ENCODE data around the gene CABLES2. TPM values are rescaled to one million over a fixed set of nuclear protein-coding genes. Genes with fewer than 3 reads are reported as not detected.

The CABLES2 gene
- total and polyA plus RNA-seq, 4 donors = 1.8 to 4.2 (median 2.5) TPM

DNA sequence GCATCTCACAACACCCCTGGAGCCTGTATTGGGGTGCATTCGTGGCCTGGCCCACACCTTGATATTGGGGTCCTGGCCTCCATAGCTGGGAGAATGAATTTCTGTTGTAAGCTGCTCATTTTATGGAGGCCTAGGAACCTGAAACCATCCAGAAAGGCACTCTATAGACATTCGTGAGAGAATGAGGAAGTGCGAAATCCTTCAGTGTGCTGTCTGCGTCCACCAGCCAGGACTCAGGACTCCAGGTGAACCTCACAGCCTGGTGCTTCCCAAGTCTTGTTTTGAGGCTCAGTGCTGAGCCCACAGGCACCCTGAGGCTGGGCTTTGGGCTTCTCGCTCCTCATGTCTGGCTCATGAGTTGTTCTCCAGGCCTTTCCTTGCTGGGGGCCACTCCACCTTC lies 32.1 kb upstream of the CABLES2 start:
- intact Hi-C loops (cut with DNase I) = no loop called here
- no peak for DNase-seq
- H3K9me3 ChIP-seq (ENCODE audit: control insufficient read depth, low read length) = no peaks in the 10 kb centered on the region
- no peak overlapping the region for H3K27ac ChIP-seq (ENCODE audit: low read depth in 1 of 2, low read length in 2 of 2)
- H3K27me3 ChIP-seq (ENCODE audit: control insufficient read depth in 1 of 2, insufficient read depth in 2 of 2, low read length in 1 of 2) = no peaks in the 10 kb centered on the region
- no peaks in the 10 kb centered on the region for H3K4me1 ChIP-seq (ENCODE audit: control insufficient read depth in 1 of 2, insufficient read depth in 2 of 2, low read length in 2 of 2)
- 82 to 93% methylated on average over 5 of the region's 5 CpGs for WGBS, 2 donors
- ATAC-seq (ENCODE audit: low FRiP score) = no peak
- H3K4me3 ChIP-seq (ENCODE audit: low read length in 2 of 2) = no peak overlapping the region
- H3K36me3 ChIP-seq (ENCODE audit: control insufficient read depth in 1 of 2, insufficient read depth in 2 of 2, low read length in 1 of 2) = no peaks in the 10 kb centered on the region

DNA sequence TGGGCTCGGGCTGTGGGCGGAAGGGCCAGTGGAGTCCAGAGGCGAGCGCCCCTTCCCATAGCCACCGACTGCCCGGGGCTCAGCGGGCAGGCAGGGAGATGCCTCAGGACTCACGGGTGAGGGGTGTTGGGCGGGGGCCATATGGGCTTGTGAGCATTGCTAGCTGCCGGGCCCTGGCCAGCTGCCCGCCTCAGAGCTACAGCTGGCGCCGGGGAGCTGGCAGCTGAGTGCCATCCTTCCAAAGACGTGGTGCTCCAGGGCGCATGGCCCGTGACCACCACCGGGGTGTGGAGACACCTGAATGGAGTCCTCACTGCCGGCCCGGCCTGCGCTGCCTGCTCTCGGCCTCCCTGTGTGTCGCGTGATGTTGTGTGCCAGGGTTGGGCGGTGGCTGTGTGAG lies 30.8 kb upstream of the CABLES2 start:
- H3K27me3 ChIP-seq (ENCODE audit: control insufficient read depth in 1 of 2, insufficient read depth in 2 of 2, low read length in 1 of 2) = no peaks in the 10 kb centered on the region
- DNase-seq = no peak
- no peak for ATAC-seq (ENCODE audit: low FRiP score)

DNA sequence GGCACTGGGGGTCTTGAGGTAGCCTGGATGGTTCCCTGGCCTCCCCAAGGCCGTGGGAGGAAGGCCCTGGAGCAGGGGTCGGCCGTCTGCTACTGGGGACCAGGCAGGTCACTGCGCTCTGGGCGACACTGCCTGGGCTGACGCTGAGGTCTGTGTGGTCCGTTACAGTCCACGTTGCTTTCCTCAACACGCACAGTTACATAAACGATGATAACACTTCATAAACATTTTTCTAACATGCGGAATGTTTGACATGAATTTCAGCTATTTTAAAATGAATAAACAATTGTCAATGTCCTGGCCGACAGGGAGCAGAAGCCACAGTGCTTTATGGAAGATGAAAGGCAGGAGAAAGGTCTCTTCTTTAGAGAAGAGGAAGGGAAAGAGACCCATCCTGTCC lies 30.4 kb upstream of the CABLES2 start:
- H3K4me3 ChIP-seq (ENCODE audit: low read length in 2 of 2) = no peak overlapping the region
- DNase-seq (no peak), ATAC-seq (ENCODE audit: low FRiP score) (no peak)
- intact Hi-C loops (cut with DNase I) = no loop called here
- no peaks in the 10 kb centered on the region for H3K9me3 ChIP-seq (ENCODE audit: control insufficient read depth, low read length)
- no peak overlapping the region for H3K27ac ChIP-seq (ENCODE audit: low read depth in 1 of 2, low read length in 2 of 2)
- no peaks in the 10 kb centered on the region for H3K4me1 ChIP-seq (ENCODE audit: control insufficient read depth in 1 of 2, insufficient read depth in 2 of 2, low read length in 2 of 2)
- WGBS, 2 donors = 31 to 41% methylated on average over 12 of the region's 12 CpGs
- H3K36me3 ChIP-seq (ENCODE audit: control insufficient read depth in 1 of 2, insufficient read depth in 2 of 2, low read length in 1 of 2) = no peaks in the 10 kb centered on the region
- no peaks in the 10 kb centered on the region for H3K27me3 ChIP-seq (ENCODE audit: control insufficient read depth in 1 of 2, insufficient read depth in 2 of 2, low read length in 1 of 2)

More for the DNA sequence above, 30.8 kb upstream of the CABLES2 start:
- 13 to 22% methylated on average over 21 to 24 of the region's 24 CpGs for WGBS, 2 donors
- Histone ChIP-seq H3K36me3 (ENCODE audit: control insufficient read depth in 1 of 2, insufficient read depth in 2 of 2, low read length in 1 of 2) (no peaks in the 10 kb centered on the region), H3K4me1 (ENCODE audit: control insufficient read depth in 1 of 2, insufficient read depth in 2 of 2, low read length in 2 of 2) (no peaks in the 10 kb centered on the region), H3K27ac (ENCODE audit: low read depth in 1 of 2, low read length in 2 of 2) (no peak overlapping the region), H3K4me3 (ENCODE audit: low read length in 2 of 2) (no peak overlapping the region), H3K9me3 (ENCODE audit: control insufficient read depth, low read length) (no peaks in the 10 kb centered on the region)
- intact Hi-C loops (cut with DNase I) = no loop called here

DNA sequence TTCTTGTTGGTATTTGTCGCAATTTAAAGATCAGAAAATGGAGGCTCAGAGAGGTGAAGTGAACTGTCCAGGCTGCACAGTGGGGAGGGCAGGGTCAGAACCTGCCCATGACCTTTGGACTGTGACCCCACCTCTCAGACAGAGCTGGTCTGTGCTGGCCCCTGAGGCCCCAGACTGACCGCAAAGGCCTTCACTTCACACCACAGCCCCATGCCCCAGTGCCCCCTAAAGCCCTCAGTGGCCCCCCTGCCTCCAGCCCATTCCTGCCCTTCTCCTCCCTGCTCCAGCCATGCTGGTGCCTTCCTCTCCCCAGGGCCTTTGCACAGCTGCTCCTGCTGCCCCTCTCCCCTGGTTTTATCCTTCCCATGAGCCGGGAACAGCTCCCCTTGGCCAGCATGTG lies 29.6 kb upstream of the CABLES2 start:
- Histone ChIP-seq H3K4me3 (ENCODE audit: low read length in 2 of 2) (no peak overlapping the region), H3K27me3 (ENCODE audit: control insufficient read depth in 1 of 2, insufficient read depth in 2 of 2, low read length in 1 of 2) (no peaks in the 10 kb centered on the region), H3K36me3 (ENCODE audit: control insufficient read depth in 1 of 2, insufficient read depth in 2 of 2, low read length in 1 of 2) (no peaks in the 10 kb centered on the region), H3K9me3 (ENCODE audit: control insufficient read depth, low read length) (no peaks in the 10 kb centered on the region), H3K4me1 (ENCODE audit: control insufficient read depth in 1 of 2, insufficient read depth in 2 of 2, low read length in 2 of 2) (no peaks in the 10 kb centered on the region), H3K27ac (ENCODE audit: low read depth in 1 of 2, low read length in 2 of 2) (no peak overlapping the region)
- intact Hi-C loops (cut with DNase I) = no loop called here
- 96 to 100% methylated on average over 3 of the region's 3 CpGs for WGBS, 2 donors
- DNase-seq (no peak), ATAC-seq (ENCODE audit: low FRiP score) (no peak)

DNA sequence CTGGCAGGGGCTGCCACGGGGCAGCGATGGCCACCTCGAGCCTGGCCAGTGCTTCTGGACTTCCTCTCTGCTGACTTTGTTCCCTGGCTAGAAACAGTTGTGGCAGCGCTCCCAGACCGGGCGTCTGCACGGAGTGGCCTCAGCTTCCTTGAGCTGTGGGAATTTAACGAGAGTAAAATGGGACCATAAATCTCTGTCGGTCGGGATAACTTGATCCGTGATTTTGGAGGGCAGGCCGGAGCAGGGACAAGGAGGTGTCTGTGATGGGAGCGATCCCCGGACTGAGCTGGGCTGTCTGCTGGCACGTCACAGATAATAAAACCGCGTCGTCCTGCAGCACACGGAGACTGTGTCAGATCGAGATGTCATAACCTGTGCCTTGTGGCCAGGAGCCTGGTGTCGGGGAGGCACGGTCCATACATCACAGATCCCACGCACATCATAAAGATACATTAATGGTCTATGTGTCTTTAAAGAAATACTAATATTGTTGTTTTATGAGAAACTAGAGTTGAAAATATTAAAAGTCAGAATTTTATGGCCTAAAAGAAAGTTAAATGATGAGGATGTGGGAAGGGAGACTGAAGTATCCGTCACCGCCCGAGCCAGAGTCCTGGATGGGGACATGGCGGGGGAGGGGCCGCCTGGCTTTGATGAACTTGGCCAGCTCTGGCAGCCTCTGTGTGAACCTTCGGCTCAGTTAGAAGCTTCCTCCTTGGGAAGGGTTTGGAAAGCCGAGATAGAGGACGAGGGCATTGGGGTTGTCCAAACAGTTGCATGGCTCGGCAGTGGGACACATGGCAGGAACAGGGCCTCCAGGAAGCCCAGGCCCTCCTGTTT lies 26.8 kb upstream of the CABLES2 start:
- ATAC-seq (ENCODE audit: low FRiP score) (peak; percentile 61), DNase-seq (peak in 1 of 2 donors; percentile 70)
- Histone ChIP-seq H3K9me3 (ENCODE audit: control insufficient read depth, low read length) (no peaks in the 10 kb centered on the region), H3K4me3 (ENCODE audit: low read length in 2 of 2) (no peak overlapping the region), H3K36me3 (ENCODE audit: control insufficient read depth in 1 of 2, insufficient read depth in 2 of 2, low read length in 1 of 2) (no peaks in the 10 kb centered on the region), H3K27me3 (ENCODE audit: control insufficient read depth in 1 of 2, insufficient read depth in 2 of 2, low read length in 1 of 2) (no peaks in the 10 kb centered on the region), H3K4me1 (ENCODE audit: control insufficient read depth in 1 of 2, insufficient read depth in 2 of 2, low read length in 2 of 2) (no peaks in the 10 kb centered on the region), H3K27ac (ENCODE audit: low read depth in 1 of 2, low read length in 2 of 2) (no peak overlapping the region)
- whole genome bisulfite sequencing, 2 donors = 3 to 4% methylated on average over 32 of the region's 32 CpGs
- intact Hi-C loops (cut with DNase I) = no loop called here

DNA sequence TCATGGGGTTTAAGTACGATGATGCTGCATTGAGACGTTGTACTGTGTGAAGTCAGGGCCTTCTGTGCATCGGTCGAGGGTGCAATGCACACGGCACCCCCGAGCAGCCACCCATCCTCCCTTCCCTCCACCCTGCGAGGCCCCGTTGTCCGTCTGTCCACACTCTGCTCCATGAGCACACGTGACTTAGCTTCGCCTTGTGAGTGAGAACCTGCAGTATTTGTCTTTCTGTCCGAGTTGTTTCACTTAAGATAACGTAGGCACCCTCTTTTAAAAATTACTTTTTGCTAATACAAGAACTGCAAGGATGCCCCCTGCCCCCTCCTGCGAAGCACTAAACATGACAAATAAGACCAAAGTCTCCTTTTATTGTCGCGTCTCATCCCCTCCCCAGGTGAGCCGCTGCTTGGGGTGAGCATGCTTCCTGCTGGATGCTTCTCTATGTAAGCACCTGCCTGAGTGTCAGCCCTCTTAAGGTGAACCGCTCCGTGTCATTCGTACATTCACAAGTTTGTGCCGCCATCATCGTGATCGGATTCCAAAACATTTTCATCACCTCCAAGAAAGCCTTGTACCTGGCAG lies 23.9 kb upstream of the CABLES2 start:
- Histone ChIP-seq H3K27ac (ENCODE audit: low read depth in 1 of 2, low read length in 2 of 2) (no peak overlapping the region), H3K36me3 (ENCODE audit: control insufficient read depth in 1 of 2, insufficient read depth in 2 of 2, low read length in 1 of 2) (no peaks in the 10 kb centered on the region), H3K27me3 (ENCODE audit: control insufficient read depth in 1 of 2, insufficient read depth in 2 of 2, low read length in 1 of 2) (no peaks in the 10 kb centered on the region), H3K4me1 (ENCODE audit: control insufficient read depth in 1 of 2, insufficient read depth in 2 of 2, low read length in 2 of 2) (no peaks in the 10 kb centered on the region), H3K4me3 (ENCODE audit: low read length in 2 of 2) (no peak overlapping the region), H3K9me3 (ENCODE audit: control insufficient read depth, low read length) (no peaks in the 10 kb centered on the region)
- ATAC-seq (ENCODE audit: low FRiP score) (no peak), DNase-seq (no peak)
- intact Hi-C loops (cut with DNase I) = no loop called here
- 86 to 90% methylated on average over 23 of the region's 23 CpGs for WGBS, 2 donors

DNA sequence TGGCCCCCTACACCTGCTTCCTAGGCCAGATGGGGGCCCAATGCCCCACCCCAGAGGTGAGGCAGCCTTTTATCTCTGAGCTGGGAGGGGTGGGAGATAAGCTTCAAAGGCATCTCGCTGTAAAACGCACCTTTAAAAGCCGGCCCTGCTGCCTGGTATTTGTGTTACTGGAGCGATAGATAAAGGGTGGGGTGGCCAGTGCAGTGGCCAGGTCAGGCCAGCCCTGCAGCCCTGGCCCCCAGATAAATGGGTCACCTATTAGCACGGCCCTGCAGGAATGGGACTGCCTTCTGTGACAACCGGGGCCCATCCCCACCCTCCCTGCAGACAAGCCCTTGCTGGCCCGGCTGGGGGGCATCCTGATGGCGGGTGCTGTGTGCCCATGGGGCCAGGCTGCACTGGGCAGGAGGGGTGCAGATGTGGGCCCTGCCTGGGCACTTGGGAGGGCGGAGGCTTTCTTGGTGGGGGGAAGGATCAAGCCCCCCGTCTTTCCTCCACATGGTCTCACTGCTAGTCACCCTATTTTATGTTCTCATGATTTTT lies 23.3 kb upstream of the CABLES2 start:
- Histone ChIP-seq H3K9me3 (ENCODE audit: control insufficient read depth, low read length) (no peaks in the 10 kb centered on the region), H3K4me1 (ENCODE audit: control insufficient read depth in 1 of 2, insufficient read depth in 2 of 2, low read length in 2 of 2) (no peaks in the 10 kb centered on the region), H3K27me3 (ENCODE audit: control insufficient read depth in 1 of 2, insufficient read depth in 2 of 2, low read length in 1 of 2) (no peaks in the 10 kb centered on the region), H3K27ac (ENCODE audit: low read depth in 1 of 2, low read length in 2 of 2) (no peak overlapping the region), H3K4me3 (ENCODE audit: low read length in 2 of 2) (no peak overlapping the region), H3K36me3 (ENCODE audit: control insufficient read depth in 1 of 2, insufficient read depth in 2 of 2, low read length in 1 of 2) (no peaks in the 10 kb centered on the region)
- intact Hi-C loops (cut with DNase I) = no loop called here
- no peak for ATAC-seq (ENCODE audit: low FRiP score)
- no peak for DNase-seq
- 87 to 88% methylated on average over 10 of the region's 10 CpGs for WGBS, 2 donors

DNA sequence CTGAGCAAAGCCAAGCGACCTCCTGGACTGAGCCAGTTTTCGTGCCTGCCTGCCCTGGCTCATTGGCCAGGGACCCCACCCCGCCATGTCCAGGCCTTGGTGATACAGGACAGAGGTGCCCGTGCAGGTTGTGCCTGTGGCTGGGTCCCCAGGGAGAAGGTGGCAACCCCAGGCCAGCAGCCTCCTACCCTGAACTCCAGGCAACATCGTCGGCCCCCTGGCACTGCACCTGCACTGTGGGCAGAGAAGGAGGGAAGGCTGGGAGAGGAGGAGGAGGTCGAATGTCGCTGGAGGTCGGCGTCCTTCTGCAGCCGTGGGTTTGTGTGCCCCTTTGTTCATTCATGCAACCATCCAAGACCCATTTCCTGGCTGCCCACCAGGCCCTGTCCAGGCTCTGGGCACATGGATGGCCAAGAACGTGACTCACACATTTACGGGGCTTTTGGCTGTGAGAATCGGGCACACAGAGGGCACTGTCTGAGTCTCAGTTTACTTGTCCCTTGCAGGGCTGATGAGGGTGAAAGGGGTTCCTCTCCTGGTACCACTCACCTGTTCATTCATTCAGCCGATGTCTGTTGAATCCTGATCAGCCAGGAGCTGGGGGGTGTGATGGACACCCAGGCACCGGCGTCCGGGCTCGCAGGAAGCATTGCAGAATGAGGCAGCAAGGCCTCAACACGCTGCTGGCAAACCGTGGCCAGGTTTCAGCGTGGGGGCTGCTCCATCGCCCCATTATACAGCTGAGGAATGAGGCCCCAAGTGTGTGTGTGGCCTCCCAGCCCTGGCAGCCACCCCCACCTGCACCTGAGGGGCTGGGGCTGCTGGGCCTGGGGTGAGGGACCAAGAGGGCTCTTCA lies 22.6 kb upstream of the CABLES2 start:
- Histone ChIP-seq H3K27me3 (ENCODE audit: control insufficient read depth in 1 of 2, insufficient read depth in 2 of 2, low read length in 1 of 2) (no peaks in the 10 kb centered on the region), H3K4me3 (ENCODE audit: low read length in 2 of 2) (no peak overlapping the region), H3K9me3 (ENCODE audit: control insufficient read depth, low read length) (no peaks in the 10 kb centered on the region), H3K4me1 (ENCODE audit: control insufficient read depth in 1 of 2, insufficient read depth in 2 of 2, low read length in 2 of 2) (no peaks in the 10 kb centered on the region), H3K27ac (ENCODE audit: low read depth in 1 of 2, low read length in 2 of 2) (no peak overlapping the region), H3K36me3 (ENCODE audit: control insufficient read depth in 1 of 2, insufficient read depth in 2 of 2, low read length in 1 of 2) (no peaks in the 10 kb centered on the region)
- DNase-seq = no peak
- intact Hi-C loops (cut with DNase I) = no loop called here
- WGBS, 2 donors = 57 to 62% methylated on average over 22 to 23 of the region's 23 CpGs
- ATAC-seq (ENCODE audit: low FRiP score) = no peak
